ENCODE measurements around the gene ZNF429. TPM values are rescaled to one million over a fixed set of nuclear protein-coding genes. Genes with fewer than 3 reads are reported as not detected.

The ZNF429 gene
- total and polyA plus RNA-seq, 8 donors = 2.7 to 28.6 (median 6.6) TPM

GRCh38 chr19:21487969-21488368 lies 17.4 kb upstream of the ZNF429 start:
- 89 to 100% (median 100%) methylated on average over 1 of the region's 1 CpG for WGBS, 5 donors
- no peak for DNase-seq
- Histone ChIP-seq H3K27ac (no peak overlapping the region), H3K27me3 (no peaks in the 10 kb centered on the region), H3K36me3 (no peaks in the 10 kb centered on the region), H3K9me3 (peaks cover 0 to 43% (median 0%) of the 10 kb centered on the region in 4 donors), H3K4me3 (no peak overlapping the region), H3K4me1 (no peaks in the 10 kb centered on the region)
- intact Hi-C loops (cut with DNase I; ENCODE audit: low total_unique reads) = no loop called here
- TF ChIP-seq POLR2AphosphoS5 (IDR thresholded peaks at IDR 0.05) (no peak), CTCF (IDR thresholded peaks at IDR 0.05) (no peak), EP300 (IDR thresholded peaks at IDR 0.05) (no peak), POLR2A (IDR thresholded peaks at IDR 0.05) (no peak)

- no peak for TF ChIP-seq CTCF (IDR thresholded peaks at IDR 0.05)
- no peak for TF ChIP-seq POLR2A (IDR thresholded peaks at IDR 0.05)
- TF ChIP-seq EP300 (IDR thresholded peaks at IDR 0.05) = no peak
- TF ChIP-seq POLR2AphosphoS5 (IDR thresholded peaks at IDR 0.05) = no peak
- WGBS, 5 donors = 68 to 84% (median 73%) methylated on average over 4 of the region's 4 CpGs
- no peak for DNase-seq
- no peaks in the 10 kb centered on the region for H3K36me3 ChIP-seq
- no peaks in the 10 kb centered on the region for H3K27me3 ChIP-seq
- no peak overlapping the region for H3K27ac ChIP-seq
- peaks cover 0 to 30% (median 0%) of the 10 kb centered on the region in 4 donors for H3K9me3 ChIP-seq
- no peaks in the 10 kb centered on the region for H3K4me1 ChIP-seq
- intact Hi-C loops (cut with DNase I; ENCODE audit: low total_unique reads) = no loop called here
- H3K4me3 ChIP-seq = no peak overlapping the region
Measured at GRCh38 chr19:21491146-21491545, 14.3 kb upstream of the ZNF429 start.

GRCh38 chr19:21492947-21493906 lies 12.2 kb upstream of the ZNF429 start:
- Histone ChIP-seq H3K27me3 (no peaks in the 10 kb centered on the region), H3K36me3 (no peaks in the 10 kb centered on the region), H3K27ac (peak overlapping the region in 1 of 5 donors; percentile 16), H3K9me3 (peaks cover 0 to 20% (median 0%) of the 10 kb centered on the region in 4 donors), H3K4me1 (no peaks in the 10 kb centered on the region), H3K4me3 (no peak overlapping the region)
- WGBS, 5 donors = 86 to 96% (median 92%) methylated on average over 8 to 9 of the region's 9 CpGs
- intact Hi-C loops (cut with DNase I; ENCODE audit: low total_unique reads) = no loop called here
- TF ChIP-seq POLR2A (IDR thresholded peaks at IDR 0.05) (no peak), EP300 (IDR thresholded peaks at IDR 0.05) (no peak), CTCF (IDR thresholded peaks at IDR 0.05) (no peak), POLR2AphosphoS5 (IDR thresholded peaks at IDR 0.05) (no peak)
- no peak for DNase-seq

- Histone ChIP-seq H3K4me1 (no peaks in the 10 kb centered on the region), H3K36me3 (no peaks in the 10 kb centered on the region), H3K27ac (no peak overlapping the region), H3K27me3 (no peaks in the 10 kb centered on the region), H3K4me3 (no peak overlapping the region), H3K9me3 (peaks cover 0 to 6% (median 0%) of the 10 kb centered on the region in 4 donors)
- TF ChIP-seq CTCF (IDR thresholded peaks at IDR 0.05) = no peak
- no peak for TF ChIP-seq EP300 (IDR thresholded peaks at IDR 0.05)
- no peak for TF ChIP-seq POLR2AphosphoS5 (IDR thresholded peaks at IDR 0.05)
- no peak for TF ChIP-seq POLR2A (IDR thresholded peaks at IDR 0.05)
- intact Hi-C loops (cut with DNase I; ENCODE audit: low total_unique reads) = no loop called here
- WGBS, 5 donors = 90 to 98% (median 96%) methylated on average over 4 of the region's 4 CpGs
- DNase-seq = no peak
Measured at GRCh38 chr19:21496876-21497275, 8.5 kb upstream of the ZNF429 start.
